NCI-H510A (cell line): ENCODE data around the gene CCDC43.
"Not testable (repeated sequence)": the region's sequence is repeated elsewhere in the genome, so short reads cannot be mapped to it uniquely, and the experiment has no call there.

Experiments used
- DNase-seq: peaks from one replicate; lab custom pipeline; 2025; lab: John Stamatoyannopoulos, UW

CCDC43 gene, protein sequence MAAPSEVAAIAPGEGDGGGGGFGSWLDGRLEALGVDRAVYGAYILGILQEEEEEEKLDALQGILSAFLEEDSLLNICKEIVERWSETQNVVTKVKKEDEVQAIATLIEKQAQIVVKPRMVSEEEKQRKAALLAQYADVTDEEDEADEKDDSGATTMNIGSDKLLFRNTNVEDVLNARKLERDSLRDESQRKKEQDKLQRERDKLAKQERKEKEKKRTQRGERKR

DNA sequence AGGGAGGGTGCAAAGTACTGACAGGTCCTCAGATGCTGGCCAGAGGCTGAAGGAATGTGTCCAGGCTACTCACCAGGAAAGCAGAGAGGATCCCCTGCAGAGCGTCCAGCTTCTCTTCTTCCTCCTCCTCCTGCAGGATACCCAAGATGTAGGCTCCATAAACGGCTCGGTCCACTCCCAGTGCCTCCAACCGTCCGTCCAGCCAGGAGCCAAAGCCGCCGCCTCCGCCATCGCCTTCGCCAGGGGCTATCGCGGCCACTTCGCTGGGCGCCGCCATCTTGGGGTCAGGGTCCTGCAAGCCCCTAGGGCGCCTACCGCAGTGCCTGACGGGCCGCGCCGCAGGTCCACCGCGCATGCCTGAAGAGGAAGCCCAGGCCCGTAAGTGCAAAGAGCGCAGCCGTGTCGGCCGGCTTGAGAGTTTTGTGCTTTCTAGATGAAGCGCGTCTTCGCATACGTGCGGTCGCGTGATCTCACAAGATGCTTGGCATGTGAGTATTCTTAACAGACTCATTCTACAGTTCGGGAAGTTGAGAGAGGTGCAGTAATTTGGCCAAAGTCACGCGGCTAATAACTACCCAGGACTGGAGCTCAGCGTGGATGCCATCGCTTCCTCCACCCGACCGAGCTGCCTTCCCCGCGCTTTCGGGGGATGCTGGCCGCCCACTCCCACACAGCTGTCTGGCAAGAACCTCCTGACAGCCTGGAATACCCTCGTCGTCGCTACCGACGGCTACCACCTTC lies at the start of gene CCDC43:
TSS of gene CCDC43 (minus strand) at position 300 of the 741 bp plus-strand sequence. CDS start at position 277, 23 bp downstream.
- peak; percentile 39 for DNase-seq

DNA sequence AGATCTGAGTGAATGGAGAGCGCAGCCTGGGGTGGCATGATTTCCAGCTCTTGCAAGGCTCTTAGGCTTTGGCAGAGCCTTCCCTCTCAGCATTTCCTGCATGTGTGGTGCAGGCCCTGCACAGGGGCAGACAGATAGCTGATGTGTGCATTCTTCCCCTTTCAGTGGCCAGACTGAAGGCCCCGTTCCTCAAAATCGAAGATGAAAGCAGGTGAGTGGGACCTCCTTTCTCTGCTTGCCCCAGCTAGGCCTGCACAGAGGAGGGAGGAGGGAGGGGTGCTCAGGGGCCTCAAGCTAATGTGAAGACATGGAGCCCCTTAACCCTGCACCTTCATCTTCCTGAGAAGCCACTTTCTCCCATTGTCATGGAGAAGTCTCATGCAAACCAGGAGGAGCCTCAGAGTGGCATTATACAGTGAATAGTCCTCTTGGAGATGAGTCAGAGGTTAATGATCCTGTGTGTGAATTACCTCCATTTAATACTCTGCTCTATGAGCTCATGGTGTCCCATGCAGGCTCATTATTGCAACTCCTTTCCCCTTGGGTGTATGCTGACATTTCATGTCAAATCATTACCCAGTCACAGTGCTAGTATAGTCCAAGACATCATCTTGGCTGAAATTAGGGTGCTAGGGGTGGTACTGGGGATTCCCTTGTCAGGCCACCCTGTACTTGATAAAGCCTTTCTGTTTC lies 48.8 kb upstream of the CCDC43 start:
- DNase-seq: no peak

DNA sequence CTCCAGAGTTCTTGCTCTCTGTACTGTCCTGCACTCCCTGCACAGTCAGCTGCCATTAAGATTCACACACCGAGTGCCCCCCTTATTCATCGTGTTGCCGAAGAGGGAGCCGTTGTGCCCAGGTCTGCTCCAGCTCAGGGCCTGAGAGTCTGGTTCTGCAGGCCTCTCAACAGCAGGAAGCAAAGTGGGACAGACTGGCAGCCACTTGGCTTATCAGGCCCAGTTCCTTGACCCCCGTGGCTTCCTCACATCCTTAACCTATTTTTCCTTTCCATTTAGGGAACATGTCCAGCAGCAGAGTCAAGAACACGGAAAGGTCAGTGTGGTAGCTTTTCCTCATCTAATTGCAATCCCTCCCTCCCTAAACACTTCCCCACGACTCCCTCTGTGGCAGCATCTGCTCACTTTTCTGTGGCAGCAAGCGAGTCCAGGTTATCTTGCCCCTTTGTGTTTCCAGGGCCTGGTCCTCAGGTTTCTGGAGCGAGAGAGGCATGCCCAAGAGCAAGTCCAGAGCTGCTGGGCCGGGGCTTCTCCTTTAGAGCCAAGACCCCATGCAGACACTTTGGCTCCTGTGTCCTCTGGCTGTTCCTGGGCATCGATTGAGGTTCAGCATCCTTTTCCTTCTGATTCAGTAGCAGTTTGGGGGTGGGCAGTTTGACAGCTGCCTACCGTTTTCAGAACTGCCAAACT lies 47.1 kb upstream of the CCDC43 start:
- DNase-seq: no peak

DNA sequence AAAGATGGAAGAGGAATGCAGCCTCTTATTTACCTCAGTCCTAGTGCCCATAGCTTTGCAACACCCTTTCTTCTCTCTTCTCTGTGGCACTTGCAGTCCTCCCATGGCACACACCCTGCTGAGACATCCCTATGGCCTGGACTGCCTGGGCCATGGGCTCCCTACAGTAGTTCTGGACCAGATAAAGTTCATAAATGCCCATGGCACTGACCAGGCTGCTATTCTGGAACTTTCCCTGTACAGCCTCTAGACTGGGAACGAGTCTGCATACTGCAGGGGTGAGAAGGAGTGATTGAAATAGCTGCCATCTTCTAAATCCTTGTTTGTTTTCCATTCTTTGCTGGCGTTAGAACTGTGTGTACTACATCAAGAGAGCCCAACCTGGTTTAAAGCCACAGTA lies 44.7 kb upstream of the CCDC43 start:
- DNase-seq: no peak

DNA sequence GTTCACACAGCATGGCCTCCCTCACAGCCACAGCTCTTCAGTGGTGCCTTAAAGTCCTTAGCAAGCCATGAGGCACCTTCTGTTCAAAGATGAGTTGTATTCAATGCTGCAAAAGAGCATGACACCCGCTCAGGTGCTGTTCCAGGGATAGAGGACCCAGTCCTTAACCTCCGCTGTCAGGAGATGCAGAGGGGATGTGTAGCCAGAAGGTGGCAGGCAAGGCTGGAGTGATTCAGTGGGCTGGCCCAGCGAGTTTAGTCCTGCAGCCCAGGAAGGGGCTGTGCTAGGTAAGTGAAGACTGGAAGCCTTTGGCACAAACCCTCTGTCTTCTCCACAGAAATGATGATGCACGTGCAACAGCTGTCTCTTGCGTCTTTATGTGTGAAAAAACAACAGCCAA lies 44.2 kb upstream of the CCDC43 start:
- no peak for DNase-seq

DNA sequence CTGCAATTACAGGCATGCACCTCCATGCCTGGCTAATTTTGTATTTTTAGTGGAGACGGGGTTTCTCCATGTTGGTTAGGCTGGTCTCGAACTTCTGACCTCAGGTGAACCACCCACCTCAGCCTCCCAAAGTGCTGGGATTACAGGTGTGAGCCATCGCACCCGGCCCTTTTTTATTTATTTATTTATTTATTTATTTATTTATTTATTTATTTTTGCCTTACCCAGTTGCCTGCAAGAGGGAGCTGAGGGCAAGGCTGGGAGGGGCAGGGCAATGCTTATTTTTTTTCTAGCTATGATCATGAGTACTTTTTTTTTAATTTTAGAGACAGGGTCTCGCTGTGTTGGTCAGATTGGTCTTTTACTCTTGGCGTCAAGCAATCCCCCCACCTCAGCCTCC lies 36.5 kb upstream of the CCDC43 start:
- DNase-seq: not testable (repeated sequence)

DNA sequence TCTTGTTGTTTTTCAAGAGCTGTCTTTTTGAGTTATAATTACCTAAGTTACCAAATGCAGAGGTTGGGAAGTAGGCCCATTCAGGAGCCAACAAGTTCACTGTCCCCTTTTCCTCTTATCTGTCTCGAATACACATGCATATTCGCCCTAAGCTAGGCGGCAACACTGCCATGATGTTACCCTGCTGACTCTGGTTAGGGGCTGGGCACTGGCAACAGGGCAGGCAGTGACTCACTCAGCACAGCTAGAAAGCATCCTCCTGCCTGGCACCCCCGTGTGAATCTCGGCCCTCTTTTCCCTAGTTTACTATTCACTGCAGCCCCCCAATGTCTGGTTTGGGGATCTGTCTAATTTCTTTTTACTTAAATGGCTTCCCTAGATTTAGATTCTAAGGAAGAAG lies 32.7 kb upstream of the CCDC43 start:
- DNase-seq: no peak

DNA sequence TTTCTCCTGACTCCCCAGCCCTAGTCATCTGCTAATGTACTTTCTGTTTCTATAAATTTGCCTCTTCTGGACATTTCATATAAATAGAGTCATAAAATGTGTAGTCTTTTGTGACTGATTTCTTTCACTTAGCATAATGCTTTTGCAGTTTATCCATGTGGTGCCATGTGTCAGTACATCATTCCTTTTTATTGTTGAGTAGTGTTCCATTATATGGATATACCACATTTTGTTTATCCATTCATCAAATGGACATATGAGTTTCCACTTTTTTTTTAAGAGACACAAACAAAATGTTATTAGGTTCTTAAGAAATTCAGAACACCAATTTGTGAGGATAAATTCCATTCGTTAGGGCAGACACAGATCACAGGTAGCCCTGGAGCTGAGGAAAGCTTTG lies 29.9 kb upstream of the CCDC43 start:
- no peak for DNase-seq

DNA sequence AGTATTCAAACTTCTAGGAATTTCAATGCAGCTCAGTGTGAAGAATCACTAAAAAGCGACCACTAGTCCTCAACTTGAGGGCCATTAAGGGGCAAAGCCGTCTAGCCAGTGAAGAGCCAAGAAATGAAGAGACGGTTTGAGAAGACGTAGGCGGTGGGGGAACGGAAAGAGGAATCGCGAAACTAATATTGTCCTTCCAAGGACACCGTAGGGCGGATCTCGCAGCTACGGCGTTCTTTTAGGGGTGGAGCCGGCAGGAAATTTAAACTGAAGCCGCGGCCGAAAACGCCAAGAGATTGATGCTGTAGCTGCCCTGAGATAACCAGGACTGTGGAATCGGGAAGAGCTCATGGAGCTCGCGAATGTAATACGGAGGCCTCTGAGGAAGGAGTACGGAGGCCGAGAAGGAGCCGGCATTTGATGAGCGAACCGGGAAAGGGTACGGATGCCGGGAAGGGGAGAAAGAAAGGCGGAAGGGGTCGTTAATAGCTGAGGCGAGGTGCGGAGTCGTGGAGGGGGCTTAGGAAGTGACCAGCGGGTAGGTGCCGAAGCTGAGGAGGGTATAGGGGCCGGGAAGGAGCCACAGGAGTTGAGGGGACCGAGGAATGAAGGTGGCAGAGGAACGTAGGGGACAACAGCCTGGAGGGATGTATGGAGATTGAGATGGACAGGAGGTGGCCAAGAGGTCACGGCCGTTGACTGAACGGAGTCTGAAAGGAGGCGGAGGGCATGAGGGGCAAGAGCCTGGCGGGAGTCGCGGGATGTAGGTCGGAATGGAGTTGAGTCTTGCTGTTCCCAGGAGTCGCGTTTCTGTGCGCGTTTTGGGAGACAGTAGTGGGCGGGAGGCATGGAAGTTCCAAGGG lies 19.1 kb upstream of the CCDC43 start, which contains the start of gene DBF4B:
TSS of gene DBF4B (plus strand) at position 265 of the 863 bp plus-strand sequence. CDS start at position 421, 156 bp downstream.
- DNase-seq: peak; percentile 80

DNA sequence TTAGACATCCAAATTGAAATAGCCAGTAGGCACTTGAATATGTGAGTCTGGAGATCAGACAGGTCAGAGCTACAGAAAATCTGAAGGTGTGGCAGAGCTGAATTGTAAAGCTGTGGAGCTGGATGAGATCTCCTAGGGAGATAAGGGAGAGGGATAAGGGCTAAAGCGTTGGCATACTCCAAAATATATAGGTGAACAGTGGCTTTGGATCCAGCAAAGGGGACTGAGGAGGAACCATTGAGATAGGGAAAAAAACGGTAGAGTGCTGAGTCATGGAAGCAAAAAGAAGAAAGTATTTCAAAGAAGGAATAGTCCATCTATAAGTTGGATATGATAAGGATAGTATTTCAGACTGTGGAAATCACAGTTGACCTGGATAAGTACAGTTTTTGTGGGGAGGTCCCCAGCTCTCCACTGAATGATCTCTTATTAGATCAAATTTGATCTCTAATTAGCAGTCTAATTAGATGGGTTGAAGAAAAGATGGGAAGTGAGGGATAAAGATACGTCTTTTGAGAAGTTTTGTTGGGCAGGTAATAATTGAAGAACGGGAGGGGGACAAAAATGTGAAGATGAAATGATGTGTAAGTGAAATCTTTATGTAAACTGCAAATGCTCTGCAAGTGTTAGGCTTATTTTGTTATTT lies 18.3 kb upstream of the CCDC43 start:
- no peak for DNase-seq

DNA sequence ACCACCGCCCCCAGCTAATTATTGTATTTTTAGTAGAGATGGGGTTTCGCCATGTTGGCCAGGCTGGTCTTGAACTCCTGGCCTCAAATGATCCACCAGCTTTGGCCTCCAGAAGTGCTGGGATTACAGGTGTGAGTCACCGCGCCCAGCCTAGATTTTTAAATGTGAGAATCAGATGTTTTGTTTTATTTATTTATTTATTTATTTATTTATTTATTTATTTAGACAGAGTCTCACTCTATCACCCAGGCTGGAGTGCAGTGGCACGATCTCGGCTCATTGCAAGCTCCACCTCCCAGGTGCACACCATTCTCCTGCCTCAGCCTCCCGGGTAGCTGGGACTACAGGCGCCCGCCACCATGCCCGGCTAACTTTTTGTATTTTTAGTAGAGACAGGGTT lies 10.7 kb upstream of the CCDC43 start:
- not testable (repeated sequence) for DNase-seq

DNA sequence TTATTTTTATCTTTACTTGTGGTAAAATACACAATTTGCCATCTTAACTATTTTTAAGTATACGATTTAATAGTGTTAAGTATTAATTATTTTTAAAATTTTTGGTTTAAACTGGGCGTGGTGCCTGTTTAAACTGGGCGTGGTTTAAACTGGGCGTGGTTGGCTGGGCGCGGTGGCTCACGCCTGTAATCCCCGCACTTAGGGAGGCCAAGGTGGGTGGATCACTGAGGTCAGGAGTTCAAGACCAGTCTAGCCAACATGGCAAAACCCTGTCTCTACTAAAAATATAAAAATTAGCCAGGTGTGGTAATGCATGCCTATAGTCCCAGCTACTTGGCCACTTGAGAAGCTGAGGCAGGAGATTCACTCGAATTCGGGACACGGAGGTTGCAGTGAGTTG lies 4.0 kb upstream of the CCDC43 start:
- no peak for DNase-seq

DNA sequence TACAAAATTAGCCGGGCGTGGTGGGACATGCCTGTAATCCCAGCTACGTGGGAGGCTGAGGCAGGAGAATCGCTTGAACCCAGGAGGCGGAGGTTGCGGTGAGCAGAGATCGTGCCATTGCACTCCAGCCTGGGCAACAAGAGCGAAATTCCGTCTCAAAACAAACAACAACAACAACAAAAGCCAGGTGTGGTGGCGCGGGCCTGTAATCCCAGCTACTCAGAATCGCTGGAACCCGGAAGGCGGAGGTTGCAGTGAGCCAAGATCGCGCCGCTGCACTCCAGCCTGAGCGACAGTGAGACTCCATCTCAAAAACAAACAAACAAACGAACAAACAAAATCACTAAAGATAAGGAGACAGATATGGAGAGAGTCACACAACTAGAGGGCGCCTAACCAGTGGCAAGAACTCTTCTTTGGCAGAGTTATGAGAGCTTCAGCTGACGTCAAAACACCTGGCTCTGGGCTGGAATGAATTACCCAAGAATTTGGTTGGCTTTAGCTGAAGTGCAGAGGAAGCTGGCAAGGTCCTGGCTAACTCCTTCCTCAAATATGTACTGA lies 1.2 kb upstream of the CCDC43 start:
- not testable (repeated sequence) for DNase-seq

DNA sequence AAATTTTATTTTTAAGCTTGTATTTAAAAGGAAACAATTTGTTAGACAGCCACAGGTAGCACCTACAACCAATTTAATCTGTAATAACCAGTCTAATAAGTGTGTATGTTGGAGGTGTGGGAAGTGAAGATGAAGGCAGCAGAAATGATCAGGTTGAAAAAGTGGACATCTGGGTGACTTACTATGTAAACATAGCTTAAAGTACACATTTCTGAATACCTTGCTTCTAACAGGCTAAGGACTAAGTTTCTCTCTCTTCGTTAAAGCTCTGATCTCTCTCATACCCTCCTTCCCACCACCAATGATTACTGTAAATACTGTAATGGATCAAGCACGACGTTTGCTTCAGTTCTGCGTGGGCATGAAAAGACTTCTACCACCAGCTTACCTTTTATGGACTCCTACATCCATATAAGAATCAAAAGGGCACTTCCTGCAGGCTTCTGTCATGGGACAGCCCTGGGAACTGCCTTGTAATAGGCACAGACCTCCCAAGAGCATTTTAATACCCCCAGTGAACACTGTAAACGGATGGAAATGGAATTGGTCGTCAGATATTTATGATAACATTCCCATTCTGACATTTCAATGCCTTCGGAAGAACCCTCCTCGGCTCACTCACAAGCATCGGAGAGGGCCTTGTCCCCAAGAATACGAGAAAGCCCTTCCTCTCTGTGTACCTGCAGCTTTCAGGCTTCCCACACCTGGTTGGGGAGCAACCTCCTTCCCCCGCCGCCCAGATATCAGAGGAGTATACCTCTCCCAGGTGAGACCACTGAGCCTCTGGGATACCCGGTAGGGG lies 700 bp downstream of the CCDC43 start:
- DNase-seq: no peak

DNA sequence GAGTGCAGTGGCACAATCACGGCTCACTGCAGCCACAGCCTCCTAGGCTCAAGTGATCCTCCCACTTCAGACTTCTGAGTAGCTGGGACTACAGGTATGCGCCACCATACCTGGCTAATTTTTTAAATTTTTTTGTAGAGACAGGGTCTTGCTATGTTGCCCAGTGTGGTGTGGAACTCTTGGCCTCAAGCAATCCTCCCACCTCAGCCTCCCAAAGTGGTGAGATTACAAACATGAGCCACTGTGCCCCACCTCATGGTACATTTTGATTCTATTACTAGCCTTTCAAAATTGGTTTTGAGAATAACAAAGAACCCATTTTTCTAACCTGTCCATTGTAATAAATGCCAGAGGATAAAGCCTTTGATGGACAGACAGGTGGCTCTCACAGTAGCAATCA lies 1.4 kb downstream of the CCDC43 start:
- no peak for DNase-seq

DNA sequence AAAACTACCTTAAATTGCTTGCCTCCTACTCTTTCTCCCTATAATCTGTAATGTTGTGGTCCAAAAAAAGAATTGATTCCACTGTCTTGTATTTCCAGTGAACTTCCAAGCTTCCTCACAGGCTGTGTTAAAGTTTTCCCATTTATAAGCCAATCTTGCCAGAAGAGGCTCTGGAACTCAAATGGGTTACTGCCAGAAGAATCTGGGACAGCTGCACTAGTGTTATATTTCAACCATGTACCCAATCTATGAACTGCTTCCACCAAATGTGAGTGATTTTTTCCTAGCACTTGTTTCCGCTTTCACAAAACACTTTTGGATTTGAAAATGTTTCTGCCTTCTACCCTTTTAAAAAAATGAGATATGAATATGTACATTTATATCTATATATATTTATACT lies 1.8 kb downstream of the CCDC43 start:
- no peak for DNase-seq

DNA sequence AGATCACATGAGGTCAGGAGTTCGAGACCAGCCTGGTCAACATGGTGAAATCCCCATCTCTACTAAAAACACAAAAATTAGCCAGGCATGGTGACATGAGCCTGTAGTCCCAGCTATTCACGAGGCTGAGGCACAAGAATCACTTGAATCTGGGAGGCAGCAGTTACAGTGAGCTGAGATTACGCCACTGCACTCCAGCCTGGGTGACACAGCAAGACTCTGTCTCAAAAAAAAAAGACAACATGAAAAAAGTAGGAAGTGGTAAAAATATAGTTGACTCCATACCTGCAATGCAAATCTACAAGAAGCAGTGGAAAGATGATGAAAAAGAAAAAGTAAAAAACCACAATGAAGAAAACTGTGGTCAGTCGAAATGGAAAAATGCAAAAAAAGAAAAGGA lies 6.3 kb downstream of the CCDC43 start:
- DNase-seq: not testable (repeated sequence)

DNA sequence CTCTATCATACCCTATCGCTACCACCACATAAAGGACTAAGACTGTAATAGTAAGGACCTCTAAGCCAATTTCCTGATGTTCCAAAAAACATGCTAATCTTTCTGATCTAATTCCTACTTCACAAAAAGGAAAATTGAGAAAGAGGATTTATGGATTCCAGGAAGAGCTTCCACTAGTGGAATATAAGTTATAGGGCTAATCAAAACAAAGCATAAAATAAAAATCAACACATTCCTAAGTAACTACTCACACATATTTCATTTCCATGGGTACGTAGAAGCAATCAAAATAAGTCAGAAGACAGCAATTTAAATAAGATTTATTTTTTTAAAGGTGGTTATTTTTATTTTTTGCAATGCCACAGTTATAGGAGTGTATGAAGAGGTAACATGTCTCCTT lies 12.4 kb downstream of the CCDC43 start:
- DNase-seq: no peak

DNA sequence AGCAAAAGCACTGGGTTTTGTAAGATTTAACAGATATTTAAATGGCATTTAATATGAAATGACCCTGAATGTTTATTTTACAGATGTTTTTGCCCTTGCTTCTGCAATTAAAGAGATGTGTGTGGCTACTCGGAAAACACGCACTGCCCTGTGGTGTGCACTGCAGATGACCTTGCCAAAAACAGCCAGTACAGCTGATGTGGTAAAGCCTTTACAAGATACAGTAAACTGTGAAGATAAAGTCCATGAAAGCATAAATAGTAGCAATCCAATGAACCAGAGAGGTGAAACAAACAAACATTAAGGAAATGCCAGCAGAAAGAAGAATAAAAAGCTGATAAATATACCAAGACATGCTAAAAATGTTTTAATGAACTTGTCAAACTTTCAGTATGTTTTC lies 15.7 kb downstream of the CCDC43 start:
- no peak for DNase-seq
